Stimulated activated CD8-positive, alpha-beta memory T cell treated with anti-CD3 and anti-CD28 coated beads, Interleukin-15, amount 100 ng/mL, for 48 hours (primary cell): ENCODE measurements around the gene DCBLD2.
"Not testable (repeated sequence)": the region's sequence is repeated elsewhere in the genome, so short reads cannot be mapped to it uniquely, and the experiment has no call there.

ENCODE experiments used
- DNase-seq, 2 donors: peaks; one replicate each; pipeline ENCODE4 v3.0.0-alpha.2; 2020; ENCODE audit warnings: low read depth in 2 of 2

Gene DCBLD2

GRCh38 chr3:98831060-98831459 lies 70.4 kb downstream of the DCBLD2 start:
- not testable (repeated sequence) for DNase-seq

GRCh38 chr3:98829246-98829832 lies 72.2 kb downstream of the DCBLD2 start:
- DNase-seq: no peak

GRCh38 chr3:98827221-98827920 lies 74.1 kb downstream of the DCBLD2 start:
- no peak for DNase-seq

GRCh38 chr3:98826126-98826525 lies 75.4 kb downstream of the DCBLD2 start:
- no peak for DNase-seq

GRCh38 chr3:98824256-98824655 lies 77.2 kb downstream of the DCBLD2 start:
- no peak for DNase-seq

- DNase-seq: no peak
These were observed 77.7 kb downstream of the DCBLD2 start for GRCh38 chr3:98823791-98824190.

- no peak for DNase-seq
These were observed 80.4 kb downstream of the DCBLD2 start for GRCh38 chr3:98821063-98821462.

GRCh38 chr3:98817547-98818041 lies 83.9 kb downstream of the DCBLD2 start:
- no peak for DNase-seq

GRCh38 chr3:98814817-98815420 lies 86.6 kb downstream of the DCBLD2 start:
- DNase-seq: no peak

GRCh38 chr3:98812851-98813374 lies 88.6 kb downstream of the DCBLD2 start:
- no peak for DNase-seq

- no peak for DNase-seq
These were observed 90.4 kb downstream of the DCBLD2 start for GRCh38 chr3:98811048-98811447.

- DNase-seq: no peak
These were observed 91.9 kb downstream of the DCBLD2 start for GRCh38 chr3:98809557-98809956.

GRCh38 chr3:98808071-98808470 lies 93.4 kb downstream of the DCBLD2 start:
- DNase-seq: no peak

- no peak for DNase-seq
These were observed 93.9 kb downstream of the DCBLD2 start for GRCh38 chr3:98807561-98807960.

- DNase-seq: no peak
These were observed 94.5 kb downstream of the DCBLD2 start for GRCh38 chr3:98807011-98807410.

- no peak for DNase-seq
These were observed 95.0 kb downstream of the DCBLD2 start for GRCh38 chr3:98806521-98806920.

GRCh38 chr3:98805571-98805970 lies 95.9 kb downstream of the DCBLD2 start:
- no peak for DNase-seq

GRCh38 chr3:98801043-98801747 lies 100.3 kb downstream of the DCBLD2 start:
- DNase-seq: no peak

- no peak for DNase-seq
These were observed 101.1 kb downstream of the DCBLD2 start for GRCh38 chr3:98800401-98800800.

GRCh38 chr3:98799479-98799878 lies 102.0 kb downstream of the DCBLD2 start:
- DNase-seq: no peak

- DNase-seq: no peak
These were observed 102.7 kb downstream of the DCBLD2 start for GRCh38 chr3:98798820-98799219.

- no peak for DNase-seq
These were observed 103.6 kb downstream of the DCBLD2 start for GRCh38 chr3:98797905-98798304.
